ENCODE measurements around the gene PIP4K2B. TPM values are rescaled to one million over a fixed set of nuclear protein-coding genes. Genes with fewer than 3 reads are reported as not detected.

PIP4K2B gene
- total and polyA plus RNA-seq, 9 donors, result 32.1 to 95.3 (median 66.5) TPM

DNA sequence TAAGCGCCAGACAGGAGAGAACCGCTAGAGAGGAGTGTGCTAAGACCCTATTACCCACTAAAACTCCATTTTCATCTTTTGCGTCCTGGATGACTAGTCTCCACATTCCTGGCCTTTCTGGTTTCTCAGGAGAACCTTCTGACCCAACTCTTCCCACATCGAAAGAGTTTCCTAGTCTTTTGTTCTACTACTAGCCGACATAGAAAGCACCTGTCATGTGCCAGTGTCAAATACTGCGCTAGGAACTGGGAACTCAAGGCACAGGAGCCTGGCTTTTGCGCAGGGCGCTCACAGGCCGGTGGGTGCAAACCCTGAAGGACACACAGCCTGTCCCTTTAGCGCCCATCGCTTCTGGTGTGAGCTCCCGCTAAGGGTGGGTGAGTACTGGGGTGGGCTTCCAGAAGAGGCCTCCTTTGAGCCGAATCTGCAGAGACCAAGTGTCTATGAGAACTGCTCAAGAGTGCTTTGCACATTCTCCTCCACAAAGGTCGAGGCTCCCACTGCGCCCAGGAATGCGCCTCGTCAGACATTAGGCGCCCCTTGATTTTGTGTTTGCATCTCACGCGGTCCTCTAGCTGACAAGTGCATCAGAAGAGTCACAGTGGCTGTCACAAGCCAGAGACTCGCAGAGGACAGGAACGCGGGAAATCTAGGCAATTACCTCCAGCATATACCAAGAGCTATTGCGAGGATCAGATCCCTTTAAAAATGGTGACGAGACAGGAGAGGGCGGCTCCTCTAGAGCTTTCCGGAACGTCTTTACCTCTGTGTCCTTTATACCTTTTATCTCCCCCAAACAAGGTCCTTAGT lies 48.8 kb downstream of the PIP4K2B start:
- WGBS, 3 donors, result 24 to 29% (median 25%) methylated on average over 28 of the region's 28 CpGs
- Histone ChIP-seq H3K4me3 (no peak overlapping the region), H3K27ac (peak overlapping the region; percentile 5 to 81), H3K4me1 (ENCODE audit: insufficient read depth) (peaks cover 11% of the 10 kb centered on the region), H3K27me3 (no peaks in the 10 kb centered on the region), H3K9me3 (no peaks in the 10 kb centered on the region), H3K36me3 (no peaks in the 10 kb centered on the region)
- DNase-seq, result peak in 1 of 5 donors; percentile 33
- TF ChIP-seq, protein P1, sequence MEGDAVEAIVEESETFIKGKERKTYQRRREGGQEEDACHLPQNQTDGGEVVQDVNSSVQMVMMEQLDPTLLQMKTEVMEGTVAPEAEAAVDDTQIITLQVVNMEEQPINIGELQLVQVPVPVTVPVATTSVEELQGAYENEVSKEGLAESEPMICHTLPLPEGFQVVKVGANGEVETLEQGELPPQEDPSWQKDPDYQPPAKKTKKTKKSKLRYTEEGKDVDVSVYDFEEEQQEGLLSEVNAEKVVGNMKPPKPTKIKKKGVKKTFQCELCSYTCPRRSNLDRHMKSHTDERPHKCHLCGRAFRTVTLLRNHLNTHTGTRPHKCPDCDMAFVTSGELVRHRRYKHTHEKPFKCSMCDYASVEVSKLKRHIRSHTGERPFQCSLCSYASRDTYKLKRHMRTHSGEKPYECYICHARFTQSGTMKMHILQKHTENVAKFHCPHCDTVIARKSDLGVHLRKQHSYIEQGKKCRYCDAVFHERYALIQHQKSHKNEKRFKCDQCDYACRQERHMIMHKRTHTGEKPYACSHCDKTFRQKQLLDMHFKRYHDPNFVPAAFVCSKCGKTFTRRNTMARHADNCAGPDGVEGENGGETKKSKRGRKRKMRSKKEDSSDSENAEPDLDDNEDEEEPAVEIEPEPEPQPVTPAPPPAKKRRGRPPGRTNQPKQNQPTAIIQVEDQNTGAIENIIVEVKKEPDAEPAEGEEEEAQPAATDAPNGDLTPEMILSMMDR (IDR thresholded peaks at IDR 0.05), result no peak
- TF ChIP-seq POLR2A (IDR thresholded peaks at IDR 0.05) (no peak), EP300 (IDR thresholded peaks at IDR 0.05) (no peak)
- intact Hi-C loops (cut with DNase I), result loop anchor here in 2 of 4 donors (5.0 to 10.0 kb wide), 3 partner anchors 48 to 404 kb away; partner anchors contain the start of genes PLXDC1 (in 1 of the 2) and SOCS7 (in 1 of the 2)

DNA sequence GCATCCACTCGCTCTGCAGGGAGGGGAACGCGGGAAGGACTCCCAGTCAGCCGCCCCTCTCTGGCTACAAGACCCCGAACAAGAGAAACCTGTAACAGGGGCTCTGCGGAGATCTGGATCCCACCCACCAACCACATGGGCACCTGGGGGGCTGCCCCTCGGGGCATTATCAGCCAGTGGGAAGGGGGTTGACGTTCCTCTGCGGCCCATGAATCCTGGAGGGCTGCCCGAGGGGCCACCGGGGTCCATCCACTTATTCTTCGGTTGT lies 49.4 kb downstream of the PIP4K2B start:
- Histone ChIP-seq H3K27me3 (no peaks in the 10 kb centered on the region), H3K36me3 (no peaks in the 10 kb centered on the region), H3K27ac (peak overlapping the region; percentile 5 to 81), H3K4me1 (ENCODE audit: insufficient read depth) (peaks cover 11% of the 10 kb centered on the region), H3K4me3 (peak overlapping the region; percentile 68), H3K9me3 (no peaks in the 10 kb centered on the region)
- intact Hi-C loops (cut with DNase I), result loop anchor here in 2 of 4 donors (5.0 to 10.0 kb wide), 3 partner anchors 48 to 405 kb away; partner anchors contain the start of genes PLXDC1 (in 1 of the 2) and SOCS7 (in 1 of the 2)
- peak in 2 of 5 donors; percentile 66 to 68 for DNase-seq
- TF ChIP-seq POLR2A (IDR thresholded peaks at IDR 0.05) (no peak), EP300 (IDR thresholded peaks at IDR 0.05) (no peak)
- TF ChIP-seq, protein P1 (IDR thresholded peaks at IDR 0.05), result no peak
- 1 to 7% (median 3%) methylated on average over 4 to 12 of the region's 12 CpGs for WGBS, 3 donors

DNA sequence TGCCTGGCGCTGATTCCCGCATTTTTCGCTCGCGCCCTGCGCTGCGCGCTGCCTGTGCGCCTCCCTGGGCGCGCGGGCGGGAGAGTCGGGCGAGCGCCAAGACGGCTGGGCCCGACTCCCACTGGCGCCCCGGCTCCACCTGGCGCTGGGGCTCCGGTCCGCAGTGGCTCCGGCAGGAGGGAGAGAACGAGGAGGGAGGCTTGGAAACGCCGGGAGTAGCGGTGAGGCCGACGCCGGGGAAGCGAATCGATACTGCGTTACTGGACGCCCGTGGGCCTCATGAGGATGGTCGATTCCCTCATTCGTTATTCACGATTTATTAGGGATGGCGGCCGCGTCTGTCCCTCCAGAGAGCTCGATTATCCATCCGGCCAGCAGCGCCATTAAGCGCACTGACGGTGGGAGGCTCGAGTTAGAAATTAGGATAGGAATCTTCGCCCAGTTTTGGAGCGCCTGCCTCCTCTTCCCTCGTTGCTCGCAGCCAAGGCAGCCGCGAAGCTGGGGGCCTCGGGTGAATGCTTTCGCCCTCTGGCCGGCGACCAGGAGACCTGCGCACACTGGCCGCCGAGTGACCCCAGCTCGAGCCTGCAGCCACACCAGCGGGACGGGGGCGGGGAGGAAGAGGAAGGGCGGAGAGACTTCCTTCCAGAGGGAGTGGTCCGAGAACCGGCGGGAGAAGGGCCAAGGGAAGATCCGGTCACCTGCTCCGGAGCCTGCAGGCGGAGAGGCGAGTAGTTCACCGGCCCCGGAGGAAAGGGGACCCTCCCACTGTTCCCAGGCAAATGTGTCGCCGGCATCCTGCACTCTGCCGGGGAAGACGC lies 49.9 kb downstream of the PIP4K2B start:
- intact Hi-C loops (cut with DNase I), result loop anchor here in 2 of 4 donors (5.0 to 10.0 kb wide), 3 partner anchors 47 to 405 kb away; partner anchors contain the start of genes PLXDC1 (in 1 of the 2) and SOCS7 (in 1 of the 2)
- 0 to 1% (median 0%) methylated on average over 52 to 79 of the region's 79 CpGs for WGBS, 3 donors
- no peaks in the 10 kb centered on the region for H3K27me3 ChIP-seq
- H3K4me3 ChIP-seq, result peak overlapping the region; percentile 68
- H3K9me3 ChIP-seq, result no peaks in the 10 kb centered on the region
- DNase-seq, result peak; percentile 88 to 95 (median 91)
- no peaks in the 10 kb centered on the region for H3K36me3 ChIP-seq
- TF ChIP-seq POLR2A (IDR thresholded peaks at IDR 0.05), result peak; percentile 72
- TF ChIP-seq, protein P1 (IDR thresholded peaks at IDR 0.05), result no peak
- H3K4me1 ChIP-seq (ENCODE audit: insufficient read depth), result peaks cover 11% of the 10 kb centered on the region
- H3K27ac ChIP-seq, result peak overlapping the region; percentile 42 to 81

DNA sequence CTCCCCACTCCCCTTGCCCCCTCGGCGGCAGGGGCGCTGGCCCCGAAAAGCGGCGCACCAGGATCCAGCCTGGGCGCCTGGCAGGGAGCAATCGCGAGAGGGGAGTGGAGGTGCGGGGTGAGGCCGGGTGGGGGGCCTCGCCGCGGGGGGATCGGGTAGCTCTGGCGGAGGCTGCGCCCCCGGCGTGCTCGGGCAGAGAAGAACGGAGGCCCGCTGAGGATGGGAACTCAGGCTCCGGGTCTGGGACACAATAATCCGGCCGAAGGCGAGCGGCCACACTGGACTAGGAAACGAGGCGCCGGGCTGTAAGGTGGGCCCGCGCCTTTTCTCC lies 50.5 kb downstream of the PIP4K2B start:
- H3K27me3 ChIP-seq, result no peaks in the 10 kb centered on the region
- no peak for TF ChIP-seq POLR2A (IDR thresholded peaks at IDR 0.05)
- TF ChIP-seq, protein P1 (IDR thresholded peaks at IDR 0.05), result no peak
- TF ChIP-seq EP300 (IDR thresholded peaks at IDR 0.05), result no peak
- H3K4me1 ChIP-seq (ENCODE audit: insufficient read depth), result peaks cover 11% of the 10 kb centered on the region
- peak overlapping the region; percentile 68 for H3K4me3 ChIP-seq
- DNase-seq, result peak in 1 of 5 donors; percentile 72
- H3K27ac ChIP-seq, result peak overlapping the region; percentile 42 to 81
- WGBS, 3 donors, result 0 to 1% (median 0%) methylated on average over 27 to 32 of the region's 32 CpGs
- H3K9me3 ChIP-seq, result no peaks in the 10 kb centered on the region
- intact Hi-C loops (cut with DNase I), result no loop called here
- no peaks in the 10 kb centered on the region for H3K36me3 ChIP-seq
